HepG2 (cell line): ENCODE measurements around the gene NBEAL2. TPM values are rescaled to one million over a fixed set of nuclear protein-coding genes. Genes with fewer than 3 reads are reported as not detected.

Experiments
- GABPA ChIP-seq, 2 experiments: IDR thresholded peaks; 2 replicates each; pipeline ENCODE4 v1.6.1; 2011 to 2016; ENCODE audit warnings: low read depth in 2 of 2, low read length in 1 of 2, missing biosample characterization in 1 of 2, missing genetic modification characterization in 1 of 2
- GPN1 ChIP-seq: sonication (generic); formaldehyde crosslinking; IDR thresholded peaks from 2 replicates; pipeline ENCODE4 v1.5.1; 2020; ENCODE audit warnings: missing genetic modification reagents, borderline replicate concordance
- MBNL3 ChIP-seq: fragments of 250-450 bp; sonication (Bioruptor Pico); conservative IDR thresholded peaks from 2 replicates; pipeline ENCODE4 v1.8.0; 2022; ENCODE audit warnings: mild to moderate bottlenecking, inconsistent platforms
- RORA ChIP-seq: sonication (generic); formaldehyde crosslinking; IDR thresholded peaks from 2 replicates; pipeline ENCODE4 v1.5.0; 2020; ENCODE audit warnings: mild to moderate bottlenecking, missing genetic modification reagents, moderate library complexity
- THYN1 ChIP-seq: sonication (generic); formaldehyde crosslinking; IDR thresholded peaks from 2 replicates; pipeline ENCODE4 v1.8.1; 2023; ENCODE audit warnings: low read depth, mild to moderate bottlenecking, moderate library complexity, missing genetic modification reagents, borderline replicate concordance
- ZNF563 ChIP-seq: sonication (generic); formaldehyde crosslinking; IDR thresholded peaks from 2 replicates; pipeline ENCODE4 v1.8.0; 2022; ENCODE audit warnings: mild to moderate bottlenecking, moderate library complexity, missing genetic modification reagents
- ZNF7 ChIP-seq: IDR thresholded peaks from 2 replicates; pipeline ENCODE4 v1.6.1; 2016; ENCODE audit warnings: missing biosample characterization, missing genetic modification reagents
- ZNF782 ChIP-seq: sonication (generic); formaldehyde crosslinking; IDR thresholded peaks from 2 replicates; pipeline ENCODE4 v1.4.0; 2020; ENCODE audit warnings: missing genetic modification reagents, mild to moderate bottlenecking, borderline replicate concordance
- polyA plus RNA-seq, 8 experiments: library from polyadenylated mRNA; depleted of rRNA in 3 of 8; stranded (reverse) in 7 of 8; unstranded in 1 of 8; fragments of >200 nt; fragmentation: Illumina TruSeq in 4 of 8; extraction: Trizol in 4 of 8; gene quantifications; 2 replicates each; pipeline versions ENCODE4 v1.2.1 to v1.2.3, GENCODE V29; 2011 to 2016; ENCODE audit warnings: low read depth in 4 of 8, missing spikeins in 1 of 8, mixed read lengths in 1 of 8; ENCODE audit not compliant: insufficient read depth in 1 of 8
- total RNA-seq, 5 experiments: library from RNA; depleted of rRNA; stranded (reverse); fragments of >200 nt; fragmentation: Illumina TruSeq; extraction: Trizol; gene quantifications; 2 replicates each; pipeline ENCODE4 v1.2.3, GENCODE V29; 2016; ENCODE audit warnings: low read depth in 1 of 5
- TF ChIP-seq, protein P1 (sequence below): sonication (generic); formaldehyde crosslinking; IDR thresholded peaks from 2 replicates; pipeline ENCODE4 v1.4.0; 2020; ENCODE audit warnings: low read depth, missing genetic modification reagents
- TF ChIP-seq, protein P2 (sequence below): sonication (generic); formaldehyde crosslinking; IDR thresholded peaks from 2 replicates; pipeline ENCODE4 v1.5.0; 2020; ENCODE audit warnings: missing genetic modification reagents, mild to moderate bottlenecking, borderline replicate concordance

The NBEAL2 gene
- total and polyA plus RNA-seq, 2 of the 13 experiments (the other 11 are each of a cell fraction or from before 2014, with no cell fraction given), result 9.7 to 12.4 TPM

DNA sequence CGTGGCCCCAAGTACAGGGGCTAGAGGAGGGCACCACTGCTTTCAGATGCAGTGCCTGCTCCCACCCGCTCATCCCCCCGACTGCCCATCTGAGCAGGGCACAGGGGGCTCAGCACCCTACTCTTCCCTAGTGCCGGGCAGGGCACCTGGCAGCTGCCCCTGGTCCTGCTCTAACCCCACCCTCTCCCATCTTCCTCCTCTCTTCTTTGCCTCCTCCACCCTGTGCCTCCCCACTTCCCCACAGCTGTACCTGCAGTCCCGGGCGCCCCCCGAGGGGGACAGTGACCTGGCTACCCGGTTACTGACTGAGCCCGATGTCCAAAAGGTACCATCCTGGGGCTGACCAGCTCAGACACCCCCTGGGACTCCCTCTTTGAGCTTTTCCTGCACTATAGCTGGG, 12.8 kb downstream of the NBEAL2 start (continued):
- TF ChIP-seq, protein P1, sequence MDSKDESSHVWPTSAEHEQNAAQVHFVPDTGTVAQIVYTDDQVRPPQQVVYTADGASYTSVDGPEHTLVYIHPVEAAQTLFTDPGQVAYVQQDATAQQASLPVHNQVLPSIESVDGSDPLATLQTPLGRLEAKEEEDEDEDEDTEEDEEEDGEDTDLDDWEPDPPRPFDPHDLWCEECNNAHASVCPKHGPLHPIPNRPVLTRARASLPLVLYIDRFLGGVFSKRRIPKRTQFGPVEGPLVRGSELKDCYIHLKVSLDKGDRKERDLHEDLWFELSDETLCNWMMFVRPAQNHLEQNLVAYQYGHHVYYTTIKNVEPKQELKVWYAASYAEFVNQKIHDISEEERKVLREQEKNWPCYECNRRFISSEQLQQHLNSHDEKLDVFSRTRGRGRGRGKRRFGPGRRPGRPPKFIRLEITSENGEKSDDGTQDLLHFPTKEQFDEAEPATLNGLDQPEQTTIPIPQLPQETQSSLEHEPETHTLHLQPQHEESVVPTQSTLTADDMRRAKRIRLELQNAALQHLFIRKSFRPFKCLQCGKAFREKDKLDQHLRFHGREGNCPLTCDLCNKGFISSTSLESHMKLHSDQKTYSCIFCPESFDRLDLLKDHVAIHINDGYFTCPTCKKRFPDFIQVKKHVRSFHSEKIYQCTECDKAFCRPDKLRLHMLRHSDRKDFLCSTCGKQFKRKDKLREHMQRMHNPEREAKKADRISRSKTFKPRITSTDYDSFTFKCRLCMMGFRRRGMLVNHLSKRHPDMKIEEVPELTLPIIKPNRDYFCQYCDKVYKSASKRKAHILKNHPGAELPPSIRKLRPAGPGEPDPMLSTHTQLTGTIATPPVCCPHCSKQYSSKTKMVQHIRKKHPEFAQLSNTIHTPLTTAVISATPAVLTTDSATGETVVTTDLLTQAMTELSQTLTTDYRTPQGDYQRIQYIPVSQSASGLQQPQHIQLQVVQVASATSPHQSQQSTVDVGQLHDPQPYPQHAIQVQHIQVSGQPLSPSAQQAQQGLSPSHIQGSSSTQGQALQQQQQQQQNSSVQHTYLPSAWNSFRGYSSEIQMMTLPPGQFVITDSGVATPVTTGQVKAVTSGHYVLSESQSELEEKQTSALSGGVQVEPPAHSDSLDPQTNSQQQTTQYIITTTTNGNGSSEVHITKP (CRISPR knock-in tag), result no peak
- TF ChIP-seq, protein P2, sequence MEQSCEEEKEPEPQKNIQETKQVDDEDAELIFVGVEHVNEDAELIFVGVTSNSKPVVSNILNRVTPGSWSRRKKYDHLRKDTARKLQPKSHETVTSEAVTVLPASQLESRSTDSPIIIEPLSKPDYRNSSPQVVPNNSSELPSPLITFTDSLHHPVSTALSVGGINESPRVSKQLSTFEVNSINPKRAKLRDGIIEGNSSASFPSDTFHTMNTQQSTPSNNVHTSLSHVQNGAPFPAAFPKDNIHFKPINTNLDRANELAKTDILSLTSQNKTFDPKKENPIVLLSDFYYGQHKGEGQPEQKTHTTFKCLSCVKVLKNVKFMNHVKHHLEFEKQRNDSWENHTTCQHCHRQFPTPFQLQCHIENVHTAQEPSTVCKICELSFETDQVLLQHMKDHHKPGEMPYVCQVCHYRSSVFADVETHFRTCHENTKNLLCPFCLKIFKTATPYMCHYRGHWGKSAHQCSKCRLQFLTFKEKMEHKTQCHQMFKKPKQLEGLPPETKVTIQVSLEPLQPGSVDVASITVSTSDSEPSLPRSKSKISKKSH (CRISPR knock-in tag), result no peak
- TF ChIP-seq ZNF782 (no peak), ZNF563 (no peak), THYN1 (CRISPR knock-in tag) (no peak), GPN1 (CRISPR knock-in tag) (no peak), MBNL3 (CRISPR knock-in tag) (no peak), RORA (CRISPR knock-in tag) (no peak), GABPA (IDR thresholded peaks at IDR 0.05; ENCODE audit: low read depth, low read length) (no peak), GABPA (CRISPR knock-in tag; IDR thresholded peaks at IDR 0.05; ENCODE audit: low read depth) (no peak), ZNF7 (no peak)
